ENCODE results near the gene CDH6. TPM values are rescaled to one million over a fixed set of nuclear protein-coding genes. Genes with fewer than 3 reads are reported as not detected.

Gene CDH6
- total and polyA plus RNA-seq, 8 donors = 0.31 to 10.4 (median 0.65) TPM

DNA sequence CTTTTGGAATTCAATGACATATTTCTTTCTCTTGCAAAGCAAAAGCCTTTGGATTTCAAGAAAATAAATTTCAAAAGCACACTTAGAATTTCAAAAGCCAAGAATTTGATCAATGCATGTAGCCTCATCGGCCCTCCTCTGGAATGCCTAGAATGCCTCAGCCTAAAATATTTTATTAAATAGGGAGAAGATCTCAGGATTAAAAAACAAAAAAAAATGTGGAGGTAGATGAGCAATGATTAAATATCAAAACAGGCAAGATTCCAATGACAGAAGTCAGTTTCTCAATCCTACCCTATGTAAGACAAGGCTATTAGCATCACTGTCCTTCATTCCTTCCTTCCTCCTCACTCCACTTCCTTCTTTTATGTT lies 169.0 kb downstream of the CDH6 start:
- intact Hi-C loops (cut with DNase I) = no loop called here
- DNase-seq (no peak), ATAC-seq (no peak), FAIRE-seq (no peak)
- H3K27me3 ChIP-seq = no peaks in the 10 kb centered on the region
- no peaks in the 10 kb centered on the region for H3K36me3 ChIP-seq
- H3K9me3 ChIP-seq = no peaks in the 10 kb centered on the region
- no peaks in the 10 kb centered on the region for H3K4me1 ChIP-seq
- H3K27ac ChIP-seq = no peak overlapping the region
- 54 to 65% methylated on average over 1 of the region's 1 CpG for WGBS, 2 donors
- H3K4me3 ChIP-seq = no peak overlapping the region
- TF ChIP-seq, protein P1, sequence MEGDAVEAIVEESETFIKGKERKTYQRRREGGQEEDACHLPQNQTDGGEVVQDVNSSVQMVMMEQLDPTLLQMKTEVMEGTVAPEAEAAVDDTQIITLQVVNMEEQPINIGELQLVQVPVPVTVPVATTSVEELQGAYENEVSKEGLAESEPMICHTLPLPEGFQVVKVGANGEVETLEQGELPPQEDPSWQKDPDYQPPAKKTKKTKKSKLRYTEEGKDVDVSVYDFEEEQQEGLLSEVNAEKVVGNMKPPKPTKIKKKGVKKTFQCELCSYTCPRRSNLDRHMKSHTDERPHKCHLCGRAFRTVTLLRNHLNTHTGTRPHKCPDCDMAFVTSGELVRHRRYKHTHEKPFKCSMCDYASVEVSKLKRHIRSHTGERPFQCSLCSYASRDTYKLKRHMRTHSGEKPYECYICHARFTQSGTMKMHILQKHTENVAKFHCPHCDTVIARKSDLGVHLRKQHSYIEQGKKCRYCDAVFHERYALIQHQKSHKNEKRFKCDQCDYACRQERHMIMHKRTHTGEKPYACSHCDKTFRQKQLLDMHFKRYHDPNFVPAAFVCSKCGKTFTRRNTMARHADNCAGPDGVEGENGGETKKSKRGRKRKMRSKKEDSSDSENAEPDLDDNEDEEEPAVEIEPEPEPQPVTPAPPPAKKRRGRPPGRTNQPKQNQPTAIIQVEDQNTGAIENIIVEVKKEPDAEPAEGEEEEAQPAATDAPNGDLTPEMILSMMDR (IDR thresholded peaks at IDR 0.05) = no peak

DNA sequence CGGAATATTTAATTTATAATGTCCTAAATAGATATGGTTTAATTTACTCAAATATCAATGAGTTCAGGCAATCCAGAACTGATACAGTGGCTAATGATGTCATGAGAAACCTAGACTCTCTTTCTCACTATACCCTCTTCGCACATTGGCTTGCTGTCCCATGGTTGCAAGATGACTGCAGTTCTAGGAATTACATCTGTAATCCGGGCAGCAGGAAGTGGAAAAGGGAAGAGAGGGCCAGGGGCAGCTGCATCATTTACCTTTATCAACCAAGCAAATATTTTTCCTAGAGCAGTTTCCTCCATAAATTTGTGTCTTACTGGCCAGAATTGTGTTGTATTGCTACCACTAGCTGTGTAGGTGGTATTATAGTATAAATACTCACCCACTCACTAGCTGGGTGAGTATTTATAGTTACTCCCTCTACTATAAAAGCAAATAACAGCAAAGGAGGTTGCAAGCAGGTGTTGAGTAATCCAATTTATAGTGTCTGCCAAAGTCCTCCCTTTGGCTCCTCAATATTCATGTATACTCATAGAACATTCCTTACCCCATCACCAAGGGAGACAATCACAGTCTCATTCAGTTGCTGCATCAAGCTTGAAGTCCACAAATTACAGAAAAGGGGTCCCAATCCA lies 169.6 kb downstream of the CDH6 start:
- intact Hi-C loops (cut with DNase I) = no loop called here
- no peak overlapping the region for H3K27ac ChIP-seq
- H3K27me3 ChIP-seq = peaks cover 0 to 4% (median 0%) of the 10 kb centered on the region in 4 donors
- 47 to 53% methylated on average over 3 of the region's 3 CpGs for WGBS, 2 donors
- DNase-seq (no peak), ATAC-seq (no peak), FAIRE-seq (no peak)
- TF ChIP-seq, protein P1 (IDR thresholded peaks at IDR 0.05) = no peak
- no peaks in the 10 kb centered on the region for H3K9me3 ChIP-seq
- no peaks in the 10 kb centered on the region for H3K36me3 ChIP-seq
- no peak overlapping the region for H3K4me3 ChIP-seq
- no peaks in the 10 kb centered on the region for H3K4me1 ChIP-seq

DNA sequence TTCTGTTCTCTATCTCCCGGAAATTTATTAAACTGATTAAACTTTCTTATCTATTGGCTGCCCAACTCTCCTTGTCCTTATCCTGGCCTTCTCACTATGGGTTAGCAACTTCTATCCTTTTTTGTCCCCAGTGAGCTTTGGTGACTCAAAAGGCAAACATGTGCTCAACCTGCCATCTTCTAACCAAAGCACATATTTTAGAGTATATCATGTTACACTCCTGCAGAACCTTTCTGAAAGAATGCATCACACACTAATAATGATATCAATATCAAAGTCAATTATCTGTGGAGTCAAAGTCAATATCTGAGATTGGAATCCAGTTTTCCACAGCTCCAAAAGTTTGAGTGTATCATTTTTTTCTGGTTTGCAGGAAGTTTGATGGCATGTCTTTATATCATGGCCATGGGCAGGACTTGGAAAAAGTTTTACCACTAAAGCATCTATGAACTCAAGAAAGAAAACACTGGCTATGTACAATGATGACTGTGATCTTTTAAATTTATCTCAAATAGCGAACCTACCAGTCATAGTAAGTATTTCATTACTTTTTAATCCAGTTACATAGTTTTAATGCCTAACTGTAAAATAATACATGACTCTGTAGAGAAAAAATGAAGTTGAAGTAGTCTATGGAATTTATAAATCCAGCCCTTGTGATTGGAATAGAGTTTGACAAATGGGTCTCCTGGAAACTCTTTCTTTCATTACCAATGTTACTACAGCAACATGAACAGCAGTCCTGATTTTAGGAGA lies 171.6 kb downstream of the CDH6 start:
- no peak overlapping the region for H3K27ac ChIP-seq
- no peak for FAIRE-seq

DNA sequence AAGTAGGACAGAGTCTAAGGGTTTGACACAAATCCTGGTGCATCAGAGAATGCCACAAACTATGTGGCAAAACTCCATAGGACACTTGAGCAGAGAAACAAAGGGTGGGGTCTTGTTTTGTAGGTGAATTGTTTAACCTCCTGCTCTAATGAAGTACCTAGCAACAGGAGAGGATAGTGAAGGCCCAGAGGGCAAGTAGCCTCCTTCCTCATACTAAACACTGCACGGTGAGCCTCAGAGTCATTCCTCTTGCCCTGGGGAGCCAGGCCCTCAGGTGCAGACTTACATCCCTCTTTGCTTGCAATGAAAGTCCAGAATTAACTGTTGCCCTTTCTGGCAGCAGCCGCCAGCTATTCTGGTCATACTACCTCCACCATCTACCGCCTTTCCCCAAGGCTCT lies 172.3 kb downstream of the CDH6 start:
- Histone ChIP-seq H3K27ac (no peak overlapping the region), H3K9me3 (no peaks in the 10 kb centered on the region), H3K36me3 (no peaks in the 10 kb centered on the region), H3K4me1 (no peaks in the 10 kb centered on the region), H3K4me3 (no peak overlapping the region), H3K27me3 (peaks cover 0 to 5% (median 0%) of the 10 kb centered on the region in 4 donors)
- intact Hi-C loops (cut with DNase I) = no loop called here
- TF ChIP-seq, protein P1 (IDR thresholded peaks at IDR 0.05) = no peak
- 52 to 82% methylated on average over 3 of the region's 3 CpGs for WGBS, 2 donors
- ATAC-seq (no peak), DNase-seq (no peak), FAIRE-seq (no peak)

More for the DNA sequence above, 171.6 kb downstream of the CDH6 start:
- no peak for ATAC-seq
- Histone ChIP-seq H3K4me1 (no peaks in the 10 kb centered on the region), H3K9me3 (no peaks in the 10 kb centered on the region), H3K27me3 (peaks cover 0 to 5% (median 0%) of the 10 kb centered on the region in 4 donors), H3K4me3 (no peak overlapping the region), H3K36me3 (no peaks in the 10 kb centered on the region)
- TF ChIP-seq, protein P1 (IDR thresholded peaks at IDR 0.05) = no peak
- no peak for DNase-seq
- intact Hi-C loops (cut with DNase I) = no loop called here
- whole genome bisulfite sequencing, 2 donors = 31 to 44% methylated on average over 2 of the region's 2 CpGs

DNA sequence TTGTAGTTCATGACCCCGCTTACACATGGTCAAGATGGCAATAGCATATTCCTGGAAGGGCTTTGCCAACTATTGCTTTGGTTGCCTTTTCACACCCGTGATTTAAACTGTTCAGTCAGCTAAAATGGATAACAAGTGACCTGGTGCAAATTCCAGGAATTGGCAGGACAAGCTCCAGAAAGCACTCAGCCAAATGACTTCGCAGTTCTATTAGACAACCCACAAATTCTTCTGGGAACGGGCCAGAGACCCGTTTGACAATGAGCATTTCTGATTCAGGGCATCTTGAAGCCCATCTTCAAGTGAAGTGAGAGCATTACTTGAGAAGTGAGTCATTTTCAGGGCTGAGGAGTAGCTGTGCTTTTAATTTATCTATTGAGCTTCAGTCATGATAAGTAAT lies 173.5 kb downstream of the CDH6 start:
- H3K27me3 ChIP-seq = peaks cover 0 to 5% (median 0%) of the 10 kb centered on the region in 4 donors
- no peaks in the 10 kb centered on the region for H3K36me3 ChIP-seq
- no peaks in the 10 kb centered on the region for H3K9me3 ChIP-seq
- FAIRE-seq (no peak), ATAC-seq (no peak), DNase-seq (no peak)
- H3K27ac ChIP-seq = no peak overlapping the region
- WGBS, 2 donors = 45 to 57% methylated on average over 5 of the region's 5 CpGs
- intact Hi-C loops (cut with DNase I) = no loop called here
- H3K4me3 ChIP-seq = no peak overlapping the region
- TF ChIP-seq, protein P1 (IDR thresholded peaks at IDR 0.05) = no peak
- H3K4me1 ChIP-seq = no peaks in the 10 kb centered on the region
